ACC112 (cell line): ENCODE results near the gene PNLIPRP3.
"Not testable (repeated sequence)": the region's sequence is repeated elsewhere in the genome, so short reads cannot be mapped to it uniquely, and the experiment has no call there.

ENCODE experiments used
- H2AFZ ChIP-seq: fragments of 200-600 bp; sonication (generic); one replicate; pipeline ENCODE4 v1.6.0; 2017; ENCODE audit warnings: antibody characterized with exemption, low read length; ENCODE audit not compliant: unreplicated experiment
- H3K27ac ChIP-seq: fragments of 200-600 bp; sonication (generic); 2 replicates; pipeline ENCODE4 v1.5.1; 2014; ENCODE audit warnings: low read depth, mild to moderate bottlenecking, antibody characterized with exemption, low read length, moderate library complexity
- H3K27me3 ChIP-seq: fragments of 200-600 bp; sonication (generic); 2 replicates; pipeline ENCODE4 v1.6.1; 2014; ENCODE audit warnings: mild to moderate bottlenecking, antibody characterized with exemption, low read length, moderate library complexity, mixed read lengths; ENCODE audit not compliant: insufficient read depth
- H3K36me3 ChIP-seq: fragments of 200-600 bp; sonication (generic); 2 replicates; pipeline ENCODE4 v1.6.1; 2016; ENCODE audit warnings: mild to moderate bottlenecking, antibody characterized with exemption, low read length, moderate library complexity, mixed read lengths; ENCODE audit not compliant: insufficient read depth
- H3K4me1 ChIP-seq: fragments of 200-600 bp; sonication (generic); one replicate; pipeline ENCODE4 v1.6.1; 2016; ENCODE audit warnings: low read length, mixed read lengths; ENCODE audit not compliant: insufficient read depth, unreplicated experiment, control insufficient read depth
- H3K4me3 ChIP-seq: fragments of 200-600 bp; sonication (generic); 2 replicates; pipeline ENCODE4 v1.5.1; 2014; ENCODE audit warnings: mild to moderate bottlenecking, low read depth, low read length
- H3K79me2 ChIP-seq: fragments of 200-600 bp; sonication (generic); one replicate; pipeline ENCODE4 v1.6.0; 2016; ENCODE audit warnings: low read length; ENCODE audit not compliant: control insufficient read depth, unreplicated experiment, insufficient read depth

Gene PNLIPRP3

DNA sequence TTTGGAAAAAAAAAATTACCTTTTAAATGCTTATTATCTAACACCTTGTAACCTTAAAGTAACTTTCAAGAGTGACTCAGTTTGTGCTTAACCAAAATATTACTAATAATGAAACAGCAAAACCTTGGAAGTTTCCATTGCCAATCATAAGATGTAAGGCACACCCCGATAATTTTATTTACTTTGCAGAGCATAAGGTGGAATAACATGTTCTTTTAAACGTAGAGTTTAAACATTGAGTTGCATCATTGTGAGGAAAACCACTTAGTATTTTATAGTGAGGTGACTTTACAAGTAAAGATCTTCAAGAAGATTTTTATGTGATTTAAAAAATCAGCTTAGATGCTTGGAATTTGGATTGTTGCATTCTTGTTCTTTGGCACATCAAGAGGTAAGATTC is at the start of gene PNLIPRP3:
Gene PNLIPRP3 (plus strand): TSS at position 177 of the 400 bp plus-strand sequence. CDS start 166 bp downstream, at position 343.
- H3K27ac ChIP-seq, result no peak within 1 kb of the TSS
- H2AFZ ChIP-seq, result no peak within 1 kb of the TSS
- no peaks in the 10 kb centered on the region for H3K79me2 ChIP-seq
- no peaks in the 10 kb centered on the region; the same call in none of the 2 replicates for H3K27me3 ChIP-seq
- no peaks in the 10 kb centered on the region for H3K4me1 ChIP-seq
- no peaks in the 10 kb centered on the region for H3K36me3 ChIP-seq
- no peak within 1 kb of the TSS for H3K4me3 ChIP-seq

DNA sequence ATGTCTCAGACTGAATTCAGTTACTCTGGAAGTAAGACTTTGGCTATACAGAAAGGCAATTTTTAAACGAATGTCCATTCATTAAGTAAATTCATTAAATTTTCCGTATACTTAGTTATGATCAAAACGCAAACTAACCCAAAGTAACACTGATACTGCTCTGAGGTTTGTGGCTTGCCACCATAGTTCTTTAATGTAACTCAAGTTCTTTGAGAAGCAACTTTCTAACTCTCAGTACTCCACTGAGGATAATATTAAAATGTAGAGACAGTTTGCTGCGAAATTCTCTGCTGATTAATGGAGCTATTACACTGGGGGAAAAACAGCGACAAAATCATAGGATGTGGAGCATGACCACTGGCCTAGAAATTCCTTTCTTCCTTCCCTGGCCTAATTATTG is 45.4 kb upstream of the PNLIPRP3 start:
- Histone ChIP-seq H2AFZ (no peak overlapping the region), H3K79me2 (no peaks in the 10 kb centered on the region), H3K27ac (no peak overlapping the region), H3K36me3 (no peaks in the 10 kb centered on the region), H3K4me3 (no peak overlapping the region), H3K4me1 (no peaks in the 10 kb centered on the region), H3K27me3 (no peaks in the 10 kb centered on the region)

DNA sequence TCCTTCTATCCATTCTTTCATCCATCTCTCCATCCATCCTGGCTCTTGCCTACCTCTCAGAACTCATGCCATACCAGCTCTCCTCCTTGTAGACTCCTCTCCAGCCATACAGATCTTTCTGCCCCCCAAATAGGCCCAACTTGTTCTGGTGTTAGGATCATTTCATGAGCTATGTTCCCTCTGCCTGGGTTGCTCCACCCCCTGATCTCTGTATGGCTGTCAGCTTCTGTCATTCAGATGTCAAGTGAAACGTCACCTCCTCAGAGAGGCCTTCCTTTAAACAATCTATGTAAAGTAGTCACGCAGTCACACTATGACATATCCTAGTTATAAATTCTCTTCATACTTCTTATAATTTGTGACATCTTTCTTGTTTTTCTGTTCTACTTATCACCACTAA is 42.3 kb upstream of the PNLIPRP3 start:
- Histone ChIP-seq H3K27ac (no peak overlapping the region), H3K79me2 (no peaks in the 10 kb centered on the region), H3K4me3 (no peak overlapping the region), H2AFZ (no peak overlapping the region), H3K27me3 (0 out of 2 replicates have a peak, but pooled peaks cover 6% of the 10 kb centered on the region), H3K4me1 (no peaks in the 10 kb centered on the region), H3K36me3 (no peaks in the 10 kb centered on the region)

DNA sequence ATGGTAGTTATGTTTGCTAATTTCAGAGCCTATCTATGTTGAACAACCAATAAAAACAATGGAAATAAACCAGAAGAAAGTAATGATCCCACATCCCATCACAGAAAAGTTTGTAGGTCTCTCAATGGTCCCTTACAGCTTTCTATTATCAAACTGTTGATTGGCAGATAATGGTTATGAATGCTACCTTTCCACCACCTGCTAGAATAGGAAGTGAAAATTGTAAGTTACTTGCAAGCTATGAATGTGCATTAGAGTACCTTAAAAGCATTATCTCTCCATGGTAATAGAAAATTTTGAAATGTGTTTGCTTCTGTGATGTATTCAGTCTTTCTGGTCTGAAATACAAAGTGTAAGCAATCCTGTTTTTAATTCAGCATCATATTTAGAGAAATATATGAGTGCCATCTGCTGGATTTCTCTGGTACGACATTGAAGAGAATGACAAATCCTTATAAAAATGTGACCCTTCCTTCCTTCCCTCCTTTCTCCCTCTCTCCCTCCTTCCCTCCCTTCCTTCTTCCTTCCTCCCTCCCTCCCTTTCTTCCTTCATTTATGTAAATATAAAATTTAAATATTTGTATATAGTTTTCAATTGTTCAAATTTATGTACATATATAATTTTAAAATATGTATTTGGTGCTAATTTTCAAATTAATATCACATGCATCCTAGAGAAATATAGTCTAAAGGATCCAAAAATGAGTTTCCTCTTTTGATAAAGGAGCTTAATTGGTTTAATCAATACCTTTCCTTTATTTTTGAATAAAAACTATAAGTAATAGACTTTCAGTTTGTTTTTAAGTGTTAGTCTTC is 41.4 kb upstream of the PNLIPRP3 start:
- H3K4me1 ChIP-seq, result no peaks in the 10 kb centered on the region
- no peak overlapping the region for H3K4me3 ChIP-seq
- no peaks in the 10 kb centered on the region for H3K36me3 ChIP-seq
- H3K27me3 ChIP-seq, result peaks cover 14% of the 10 kb centered on the region; the same call in 1 of the 2 replicates
- no peak overlapping the region for H3K27ac ChIP-seq
- no peak overlapping the region for H2AFZ ChIP-seq
- no peaks in the 10 kb centered on the region for H3K79me2 ChIP-seq

DNA sequence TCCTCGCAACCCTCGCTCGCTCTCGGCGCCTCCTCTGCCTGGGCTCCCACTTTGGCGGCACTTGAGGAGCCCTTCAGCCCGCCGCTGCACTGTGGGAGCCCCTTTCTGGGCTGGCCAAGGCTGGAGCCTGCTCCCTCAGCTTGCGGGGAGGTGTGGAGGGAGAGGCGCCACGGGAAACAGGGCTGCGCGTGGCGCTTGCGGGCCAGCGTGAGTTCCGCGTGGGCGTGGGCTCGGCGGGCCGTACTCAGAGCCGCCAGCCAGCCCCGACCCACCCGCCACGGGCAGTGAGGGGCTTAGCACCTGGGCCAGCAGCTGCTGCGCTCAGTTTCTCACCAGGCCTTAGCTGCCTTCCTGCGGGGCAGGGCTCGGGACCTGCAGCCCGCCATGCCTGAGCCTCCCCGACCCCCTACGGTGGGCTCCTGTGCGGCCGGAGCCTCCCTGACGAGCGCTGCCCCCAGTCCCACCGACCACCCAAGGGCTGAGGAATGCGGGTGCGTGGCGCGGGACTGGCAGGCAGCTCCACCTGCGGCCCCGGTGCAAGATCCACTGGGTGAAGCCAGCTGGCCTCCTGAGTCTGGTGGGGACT is 34.3 kb upstream of the PNLIPRP3 start:
- not testable (repeated sequence) for H2AFZ ChIP-seq, H3K79me2 ChIP-seq, H3K36me3 ChIP-seq, H3K4me3 ChIP-seq, H3K4me1 ChIP-seq, H3K27ac ChIP-seq
- H3K27me3 ChIP-seq, result peaks cover 16% of the 10 kb centered on the region

DNA sequence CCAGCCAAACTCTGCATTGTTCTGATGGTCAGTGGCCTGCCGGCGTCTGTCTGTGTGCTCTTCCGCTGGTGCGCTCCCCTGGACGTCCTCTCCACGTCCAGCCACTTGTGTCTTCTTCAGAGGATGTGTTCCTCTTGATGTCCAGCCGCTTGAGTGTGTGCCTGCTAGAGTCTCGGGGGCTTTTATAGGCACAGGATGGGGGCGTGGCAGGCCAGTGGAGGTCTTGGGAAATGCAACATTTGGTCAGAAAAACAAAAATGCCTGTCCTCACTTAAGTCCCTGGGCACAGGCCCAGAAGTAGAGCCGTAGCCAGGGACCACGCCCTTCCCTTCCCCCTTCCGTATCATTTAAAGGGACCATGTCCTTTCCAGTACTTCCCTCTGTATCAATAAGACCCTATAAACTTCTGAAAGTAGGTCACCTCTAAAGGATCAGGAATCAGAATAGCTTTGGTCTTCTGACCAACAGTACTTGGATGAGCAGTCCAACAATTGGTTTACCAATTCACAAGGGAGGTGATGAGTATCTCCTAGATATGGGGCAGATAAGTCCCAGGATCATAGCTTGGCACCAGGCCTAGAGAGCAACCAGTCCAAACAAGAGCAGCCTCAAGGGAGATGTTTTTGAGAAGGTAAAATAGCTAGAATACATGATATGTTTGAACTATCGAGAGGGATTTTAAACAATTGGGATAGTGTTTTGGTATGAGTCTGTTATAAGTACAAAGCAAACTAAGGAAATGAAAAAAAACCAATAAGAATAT is 32.2 kb upstream of the PNLIPRP3 start:
- Histone ChIP-seq H3K27ac (no peak overlapping the region), H3K36me3 (no peaks in the 10 kb centered on the region), H3K79me2 (no peaks in the 10 kb centered on the region), H3K4me3 (no peak overlapping the region), H3K4me1 (no peaks in the 10 kb centered on the region), H2AFZ (no peak overlapping the region), H3K27me3 (peaks cover 11% of the 10 kb centered on the region)

DNA sequence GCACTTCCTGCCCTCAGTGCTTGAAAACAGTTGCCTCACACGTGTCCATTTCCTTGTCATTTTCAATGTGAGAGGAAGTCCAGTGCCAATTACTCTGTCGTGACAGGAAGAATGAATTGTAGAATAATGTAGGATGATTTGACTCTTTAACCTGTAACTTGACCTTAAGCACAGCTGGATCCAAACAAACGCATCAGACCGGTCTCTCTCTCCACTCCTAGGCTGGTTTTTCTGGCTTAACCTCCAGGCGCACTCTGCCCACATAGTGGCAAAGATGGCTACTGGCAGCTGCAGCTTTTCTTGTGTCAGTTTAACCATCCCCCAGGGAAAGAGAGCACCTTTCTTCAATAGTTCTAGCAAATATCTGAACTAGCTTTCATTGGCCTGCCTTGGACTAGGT is 29.4 kb upstream of the PNLIPRP3 start:
- Histone ChIP-seq H2AFZ (no peak overlapping the region), H3K27me3 (no peaks in the 10 kb centered on the region), H3K4me1 (no peaks in the 10 kb centered on the region), H3K4me3 (no peak overlapping the region), H3K27ac (no peak overlapping the region), H3K79me2 (no peaks in the 10 kb centered on the region), H3K36me3 (no peaks in the 10 kb centered on the region)

DNA sequence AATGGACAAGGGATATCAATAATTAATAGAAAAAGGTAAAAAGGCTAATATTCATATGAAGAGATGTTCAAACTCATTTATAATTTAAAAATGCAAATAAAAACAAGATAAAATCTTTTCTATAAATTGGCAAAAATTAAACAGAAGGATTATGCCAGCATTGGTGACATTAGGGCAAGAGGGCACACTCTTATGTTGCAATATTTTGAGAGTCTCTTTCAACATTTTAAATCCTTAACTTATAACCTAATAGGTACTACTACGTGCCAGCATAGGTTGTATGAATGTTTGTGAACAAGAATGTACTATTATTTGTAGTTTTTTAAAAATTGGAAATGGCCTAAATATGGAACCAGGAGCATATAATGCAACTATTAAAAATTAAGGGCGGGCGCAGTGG is 24.8 kb upstream of the PNLIPRP3 start:
- H3K27ac ChIP-seq, result no peak overlapping the region
- no peaks in the 10 kb centered on the region for H3K36me3 ChIP-seq
- no peaks in the 10 kb centered on the region for H3K79me2 ChIP-seq
- H3K27me3 ChIP-seq, result no peaks in the 10 kb centered on the region
- H3K4me1 ChIP-seq, result no peaks in the 10 kb centered on the region
- no peak overlapping the region for H3K4me3 ChIP-seq
- H2AFZ ChIP-seq, result no peak overlapping the region

DNA sequence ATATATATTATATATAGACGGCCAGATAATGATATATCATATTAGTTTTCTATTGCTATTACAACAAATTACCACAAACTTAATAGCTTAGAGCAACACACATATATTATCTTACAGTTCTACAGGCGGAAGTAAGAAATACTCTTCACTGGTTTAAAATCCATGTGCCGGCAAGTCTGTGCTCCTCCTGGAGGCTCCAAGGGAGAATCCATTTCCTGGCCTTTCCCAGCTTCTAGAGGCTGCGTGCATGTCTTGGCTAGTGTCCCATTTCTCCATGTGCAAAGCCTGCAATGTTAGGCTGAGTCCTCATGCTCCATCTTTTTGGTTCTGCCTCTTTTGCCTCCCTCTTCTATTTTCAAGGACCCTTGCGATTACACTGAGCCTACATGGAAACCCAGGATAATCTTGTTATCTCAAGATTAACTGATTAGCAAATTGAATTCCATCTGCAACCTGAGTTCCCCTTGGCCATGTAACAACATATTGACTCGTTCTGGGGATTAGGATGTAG is 23.9 kb upstream of the PNLIPRP3 start:
- no peaks in the 10 kb centered on the region for H3K79me2 ChIP-seq
- no peak overlapping the region for H3K4me3 ChIP-seq
- no peaks in the 10 kb centered on the region for H3K36me3 ChIP-seq
- H3K27me3 ChIP-seq, result no peaks in the 10 kb centered on the region
- H2AFZ ChIP-seq, result no peak overlapping the region
- H3K4me1 ChIP-seq, result no peaks in the 10 kb centered on the region
- H3K27ac ChIP-seq, result no peak overlapping the region

DNA sequence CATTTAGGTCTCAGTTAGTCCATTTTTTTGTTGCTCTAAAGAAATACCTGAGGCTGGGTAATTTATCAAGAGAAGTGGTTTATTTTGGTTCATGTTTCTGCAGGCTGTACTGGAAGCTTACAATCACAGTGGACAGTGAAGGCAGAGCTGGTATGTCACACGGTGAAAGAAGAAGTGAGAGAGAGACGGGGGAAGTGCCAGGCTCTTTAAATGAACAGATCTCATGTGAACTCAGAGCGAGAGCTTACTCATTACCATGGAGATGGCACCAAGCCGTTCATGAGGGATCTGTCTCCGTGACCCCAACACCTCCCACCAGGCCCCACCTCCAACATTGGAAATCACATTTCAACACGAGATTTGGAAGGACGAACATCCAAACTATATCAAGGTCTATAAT is 18.9 kb upstream of the PNLIPRP3 start:
- Histone ChIP-seq H2AFZ (no peak overlapping the region), H3K4me1 (no peaks in the 10 kb centered on the region), H3K4me3 (no peak overlapping the region)

More for the DNA sequence above, 18.9 kb upstream of the PNLIPRP3 start:
- no peaks in the 10 kb centered on the region for H3K79me2 ChIP-seq
- H3K27ac ChIP-seq, result no peak overlapping the region
- H3K27me3 ChIP-seq, result peaks cover 6% of the 10 kb centered on the region; the same call in 1 of the 2 replicates
- H3K36me3 ChIP-seq, result no peaks in the 10 kb centered on the region
